NCI-H774 (cell line): ENCODE data around the gene SIK3.
"Not testable (repeated sequence)": the region's sequence is repeated elsewhere in the genome, so short reads cannot be mapped to it uniquely, and the experiment has no call there.

Experiments
- DNase-seq: peaks from one replicate; lab custom pipeline; 2025; lab: John Stamatoyannopoulos, UW

The SIK3 gene

DNA sequence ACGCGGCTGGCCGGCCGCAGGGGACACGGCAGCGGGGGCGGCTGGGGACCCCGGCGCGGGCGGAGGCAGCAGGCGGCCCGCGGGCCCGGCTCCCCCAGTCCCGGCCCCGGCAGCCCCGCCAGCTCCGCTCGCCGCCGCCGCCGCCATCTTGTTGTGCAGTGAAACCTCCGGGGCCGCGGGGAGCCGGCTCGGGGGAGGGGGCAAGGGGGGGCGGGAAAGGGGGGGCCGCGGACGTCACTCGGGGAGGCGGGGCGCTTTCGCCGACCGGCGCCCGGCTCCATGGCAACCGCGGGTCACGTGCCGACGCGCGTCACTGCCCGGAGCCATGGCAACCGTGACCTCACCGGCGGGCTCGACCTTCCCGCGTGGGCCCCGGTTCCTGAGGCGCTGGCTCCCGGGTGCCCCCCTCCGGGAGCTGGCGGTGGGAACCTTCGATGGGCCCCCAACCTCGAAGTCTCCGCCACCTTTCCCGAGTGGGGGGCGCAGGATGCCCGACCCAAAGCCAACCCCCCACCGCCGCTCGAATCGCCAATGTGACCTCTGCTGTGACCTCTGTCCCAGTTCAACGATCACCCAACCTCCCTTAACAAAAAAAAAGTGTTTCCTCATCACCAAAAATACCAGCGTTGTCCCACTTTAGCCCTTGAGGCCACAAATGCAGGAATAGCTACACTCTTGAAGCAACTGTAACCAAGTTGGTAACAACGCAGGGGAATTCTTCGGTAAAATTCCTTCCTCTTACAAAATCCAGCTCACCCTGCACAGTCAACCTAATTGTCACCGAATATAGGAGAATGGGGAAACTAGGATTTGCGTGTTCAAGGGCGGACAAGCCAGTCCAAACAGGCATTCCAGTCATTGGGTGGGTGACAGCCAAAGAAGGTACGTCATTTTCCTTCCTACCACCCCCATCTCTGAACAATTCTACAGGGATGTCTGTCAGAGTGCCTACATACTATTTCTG is at the start of gene SIK3:
TSS of gene SIK3 (minus strand) at position 160 of the 964 bp plus-strand sequence. CDS start at position 147, 13 bp downstream.
- DNase-seq = peak; percentile 93

- DNase-seq = no peak
Observed at GRCh38 chr11:117146521-117146920, 48.3 kb upstream of the SIK3 start.

GRCh38 chr11:117145393-117145761 is 47.1 kb upstream of the SIK3 start:
- no peak for DNase-seq

DNA sequence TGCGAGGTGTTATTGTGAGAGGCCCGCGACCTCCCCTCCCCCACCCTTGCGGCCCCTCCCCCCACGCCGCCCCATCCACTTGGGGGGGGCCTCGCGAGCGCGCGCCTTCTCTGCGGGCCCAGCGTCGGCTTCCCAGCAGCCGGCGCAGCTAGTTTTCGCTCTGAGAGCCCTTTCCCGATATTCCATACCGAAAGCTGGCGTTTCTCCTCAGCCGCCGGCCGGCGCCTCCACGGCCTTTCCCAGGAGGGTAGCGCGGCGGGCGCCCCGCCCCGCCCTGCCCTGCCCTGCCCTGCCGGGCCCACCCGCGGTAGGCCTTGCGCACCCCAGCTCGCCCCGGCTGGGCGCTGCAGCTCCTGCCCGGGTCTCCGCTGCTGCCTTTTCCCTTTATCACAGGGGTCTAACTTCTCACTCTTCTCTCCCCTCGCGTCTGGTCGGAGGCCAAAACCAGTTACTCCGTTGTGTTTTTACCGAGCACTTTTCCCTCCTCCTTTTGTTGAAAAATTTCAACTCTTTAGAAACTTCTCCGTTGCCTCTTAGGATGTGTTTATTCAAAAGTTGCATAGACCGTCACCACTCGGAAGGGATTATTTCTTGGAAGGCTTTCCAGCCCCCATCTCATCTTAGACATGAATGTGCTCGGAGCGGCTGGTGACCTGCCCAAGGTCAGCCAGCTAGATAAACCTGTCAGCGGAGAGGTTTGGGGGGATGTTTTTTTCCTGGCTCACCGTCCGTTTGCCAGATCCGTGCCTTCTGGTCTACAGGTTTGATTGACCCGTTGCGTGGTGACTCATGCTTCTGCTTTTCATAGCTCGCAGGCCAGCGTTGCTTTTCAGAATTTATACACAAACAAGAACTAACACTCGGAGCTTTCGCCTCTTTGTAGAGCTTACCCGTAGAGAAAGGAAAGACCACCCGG is 46.5 kb upstream of the SIK3 start:
- DNase-seq = peak; percentile 69

- DNase-seq = peak; percentile 95
Observed at GRCh38 chr11:117143871-117144476, 45.7 kb upstream of the SIK3 start, which contains the start of gene PAFAH1B2. Gene PAFAH1B2 (plus strand): TSS chr11:117144287. CDS start chr11:117152448, 8,161 bp downstream.

GRCh38 chr11:117143390-117143789 is 45.2 kb upstream of the SIK3 start:
- peak; percentile 23 for DNase-seq

DNA sequence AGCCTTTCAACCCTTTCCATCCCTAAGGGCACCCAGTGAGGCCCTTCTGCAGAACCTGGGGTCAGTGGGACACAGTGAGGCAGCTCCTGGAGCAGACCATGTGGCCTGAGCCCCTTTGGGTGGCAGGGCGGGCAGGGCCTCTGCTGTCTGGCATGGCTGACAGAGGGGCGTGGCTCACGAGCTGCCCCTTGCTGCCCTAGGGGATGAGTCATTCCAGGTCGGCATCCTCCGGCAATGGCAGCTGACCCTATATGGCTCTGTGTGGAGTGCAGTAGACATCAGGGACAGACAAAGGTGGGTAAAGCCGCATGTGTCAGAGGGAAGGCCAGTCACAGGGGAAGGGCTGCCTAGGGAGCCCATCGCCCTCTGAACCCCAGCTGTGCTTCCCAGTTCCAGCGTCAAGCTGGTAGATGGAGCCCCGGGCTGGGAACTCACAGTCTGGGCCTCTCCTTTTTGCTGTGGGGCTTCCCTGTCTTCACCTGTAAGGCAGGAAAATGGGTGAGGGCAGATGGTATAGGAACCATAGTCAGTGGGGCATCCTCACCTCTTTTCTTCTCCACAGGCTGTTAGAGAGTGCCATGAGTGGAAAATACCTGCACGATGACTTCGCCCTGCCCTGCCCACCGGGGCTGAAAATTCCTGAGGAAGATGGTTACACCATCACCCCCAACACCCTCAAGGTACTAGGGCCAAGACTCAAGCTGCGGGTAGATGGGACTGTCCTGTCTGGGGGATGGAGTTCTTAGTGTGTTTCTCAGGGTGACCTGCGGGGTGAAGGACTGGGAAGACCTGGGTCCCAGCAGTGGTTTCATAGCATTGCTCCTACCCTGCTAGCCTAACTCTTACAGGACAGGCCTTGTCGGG is 39.2 kb upstream of the SIK3 start:
- DNase-seq = not testable (repeated sequence)

DNA sequence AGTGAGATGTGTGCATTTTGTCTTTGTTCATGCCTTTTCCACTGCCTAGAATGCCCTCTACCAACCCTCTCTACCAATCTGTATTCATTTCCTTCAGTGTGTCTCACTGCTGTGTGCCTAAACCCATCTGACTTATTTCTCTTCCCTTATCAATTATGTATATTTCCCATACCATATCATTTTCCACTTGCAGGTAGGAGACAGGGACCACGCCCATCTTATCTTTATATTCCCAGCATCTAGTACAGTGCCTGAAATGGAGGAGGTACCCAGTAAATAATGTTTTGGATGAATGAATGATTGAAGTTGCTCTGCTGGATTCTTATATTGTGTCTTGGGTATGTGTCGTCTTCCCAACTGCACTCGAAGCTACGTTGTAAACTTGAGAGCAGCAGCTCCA is 36.8 kb upstream of the SIK3 start:
- DNase-seq = not testable (repeated sequence)

GRCh38 chr11:117134431-117134830 is 36.2 kb upstream of the SIK3 start:
- no peak for DNase-seq

- no peak for DNase-seq
Observed at GRCh38 chr11:117130879-117131278, 32.7 kb upstream of the SIK3 start.

GRCh38 chr11:117130396-117130795 is 32.2 kb upstream of the SIK3 start:
- DNase-seq = not testable (repeated sequence)

DNA sequence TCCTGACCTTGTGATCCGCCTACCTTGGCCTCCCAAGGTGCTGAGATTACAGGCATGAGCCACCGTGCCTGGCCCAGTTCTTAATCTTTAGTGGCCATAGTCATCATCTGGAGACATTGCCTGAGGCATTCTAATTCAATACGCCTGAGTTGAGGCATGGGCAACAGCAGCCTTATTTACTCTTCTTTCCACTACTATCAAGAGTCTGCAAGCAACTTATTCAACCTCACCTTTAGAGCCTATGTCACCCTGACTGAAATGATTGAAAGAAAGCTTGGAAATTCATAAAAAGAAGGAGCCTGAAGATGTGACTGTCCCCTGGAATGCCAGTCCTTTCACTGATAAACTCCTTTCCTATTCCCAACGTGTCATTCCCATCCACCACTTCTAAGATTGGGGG is 30.1 kb upstream of the SIK3 start:
- DNase-seq = no peak

DNA sequence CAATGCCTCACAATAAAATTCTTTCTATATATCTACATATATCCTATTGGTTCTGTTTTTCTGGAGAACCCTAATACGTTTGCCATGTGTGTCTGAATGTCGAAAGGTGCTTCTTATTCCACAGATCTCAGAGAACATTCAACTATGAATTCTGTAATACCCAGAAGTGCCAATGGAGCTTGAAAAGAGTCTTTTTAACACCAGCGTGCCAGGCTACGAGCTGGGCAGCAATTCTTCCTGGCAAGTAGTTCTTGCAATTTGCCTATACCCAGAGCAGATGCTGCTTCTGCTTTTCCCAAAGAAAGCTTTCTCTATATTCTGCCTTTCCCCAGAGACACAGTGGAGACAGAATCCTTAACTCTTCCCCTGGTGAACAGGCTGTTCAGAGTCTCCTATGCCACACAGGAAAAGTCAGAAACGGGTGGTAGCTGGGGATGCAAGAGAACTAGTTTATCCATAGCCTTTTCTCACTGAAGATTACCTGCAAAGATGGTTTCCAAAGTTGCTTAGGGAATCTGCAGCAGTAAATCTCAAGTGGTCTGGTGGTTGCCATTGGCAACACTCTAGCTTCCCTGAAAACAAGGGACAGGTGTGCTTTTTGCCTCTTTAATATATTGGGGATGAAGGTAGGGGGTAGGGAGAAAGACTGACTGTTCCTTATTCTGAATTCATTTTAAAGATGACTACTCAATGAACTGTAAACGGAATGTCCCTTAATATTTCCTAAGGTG is 29.1 kb upstream of the SIK3 start:
- DNase-seq = peak; percentile 22

DNA sequence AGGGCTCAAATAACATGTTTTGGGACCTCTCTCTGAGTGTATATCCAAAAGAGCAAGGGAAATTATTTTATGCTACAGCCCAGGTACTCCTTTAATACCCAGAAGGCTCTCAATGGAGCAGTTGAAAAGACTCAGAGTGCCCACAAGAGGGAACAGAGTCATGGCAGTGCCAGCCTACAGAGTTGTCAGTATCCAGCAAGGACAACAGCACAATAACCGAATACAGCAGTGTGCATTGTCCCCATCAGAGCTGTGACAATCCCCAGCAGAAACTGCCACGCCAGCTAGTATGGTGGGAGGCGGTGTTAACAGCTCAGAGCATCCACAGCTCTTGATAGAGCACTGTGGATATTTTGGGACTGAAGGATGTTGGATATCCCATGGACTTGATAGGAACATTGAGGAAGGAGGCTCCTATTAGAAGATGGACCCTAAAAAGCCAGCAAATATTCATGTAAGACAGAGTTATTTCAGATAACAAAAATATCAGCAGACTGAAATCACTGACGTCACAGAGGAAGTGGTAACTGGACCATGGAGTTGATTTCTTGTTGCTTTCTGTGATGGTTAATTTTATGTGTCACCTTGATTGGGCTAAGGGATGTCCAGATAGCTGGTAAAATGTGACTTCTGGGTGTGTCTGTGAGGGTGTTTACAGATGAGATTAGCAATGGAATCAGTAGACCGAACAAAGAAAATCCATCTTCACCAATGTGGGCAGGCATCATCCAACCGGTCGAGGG is 28.2 kb upstream of the SIK3 start:
- no peak for DNase-seq

DNA sequence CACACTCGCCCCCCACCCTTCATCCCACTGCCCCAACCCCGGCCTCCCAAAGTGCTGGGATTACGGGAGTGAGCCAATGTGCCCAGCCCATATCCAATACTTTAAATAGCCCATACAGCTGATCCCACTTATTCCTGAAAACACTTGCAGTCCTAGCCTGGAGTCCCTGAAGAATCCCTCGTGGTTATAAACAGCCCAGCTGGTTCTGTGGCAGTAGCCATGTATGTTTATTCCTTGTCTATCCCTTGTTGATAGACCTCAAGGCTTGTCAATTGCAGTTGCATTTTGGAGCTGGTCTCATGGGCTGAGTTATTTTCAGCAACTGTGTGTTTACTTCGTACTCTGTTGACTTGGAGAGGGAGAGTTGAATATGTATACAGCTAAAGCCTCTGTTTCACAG is 24.3 kb upstream of the SIK3 start:
- DNase-seq = no peak

DNA sequence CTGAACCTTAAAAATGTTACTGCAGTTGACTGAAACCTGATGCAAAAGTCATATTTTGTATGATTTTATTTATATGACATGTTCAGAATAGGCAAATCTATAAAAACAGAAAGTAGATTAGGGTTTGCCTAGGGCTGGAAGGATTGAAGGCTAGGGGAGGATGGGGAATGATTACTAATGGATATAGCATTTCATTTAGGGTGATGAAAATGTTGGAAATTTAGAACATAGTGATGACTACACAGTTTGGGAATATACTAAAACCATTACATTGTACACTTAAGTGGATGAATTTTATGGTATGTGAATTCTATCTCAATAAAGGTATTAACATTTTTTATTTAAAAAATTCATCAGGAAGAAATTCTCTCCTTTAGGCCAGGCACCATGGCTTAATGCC is 22.9 kb upstream of the SIK3 start:
- no peak for DNase-seq

- no peak for DNase-seq
Observed at GRCh38 chr11:117117681-117118080, 19.5 kb upstream of the SIK3 start.

DNA sequence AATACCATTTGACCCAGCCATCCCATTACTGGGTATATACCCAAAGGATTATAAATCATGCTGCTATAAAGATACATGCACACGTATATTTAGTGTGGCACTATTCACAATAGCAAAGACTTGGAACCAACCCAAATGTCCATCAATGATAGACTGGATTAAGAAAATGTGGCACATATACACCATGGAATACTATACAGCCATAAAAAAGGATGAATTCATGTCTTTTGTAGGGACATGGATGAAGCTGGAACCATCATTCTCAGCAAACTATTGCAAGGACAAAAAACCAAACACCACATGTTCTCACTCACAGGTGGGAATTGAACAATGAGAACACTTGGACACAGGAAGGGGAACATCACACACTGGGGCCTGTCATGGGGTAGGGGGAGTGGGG is 14.7 kb upstream of the SIK3 start:
- DNase-seq = not testable (repeated sequence)

DNA sequence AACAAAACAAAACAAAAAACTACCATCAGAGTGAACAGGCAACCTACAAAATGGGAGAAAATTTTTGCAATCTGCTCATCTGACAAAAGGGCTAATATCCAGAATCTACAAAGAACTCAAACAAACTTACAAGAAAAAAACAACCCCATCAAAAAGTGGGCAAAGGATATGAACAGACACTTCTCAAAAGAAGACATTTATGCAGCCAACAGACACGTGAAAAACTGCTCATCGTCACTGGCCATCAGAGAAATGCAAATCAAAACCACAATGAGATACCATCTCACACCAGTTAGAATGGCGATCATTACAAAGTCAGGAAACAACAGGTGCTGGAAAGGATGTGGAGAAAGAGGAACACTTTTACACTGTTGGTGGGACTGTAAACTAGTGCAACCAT is 14.3 kb upstream of the SIK3 start:
- DNase-seq = not testable (repeated sequence)
